ENCODE results near the gene TMEM243. TPM values are rescaled to one million over a fixed set of nuclear protein-coding genes. Genes with fewer than 3 reads are reported as not detected.

The TMEM243 gene
- total and polyA plus RNA-seq, 10 of the 15 experiments (the other 5 are each of a cell fraction or from before 2014, with no cell fraction given): 47.8 to 170 (median 77.9) TPM

DNA sequence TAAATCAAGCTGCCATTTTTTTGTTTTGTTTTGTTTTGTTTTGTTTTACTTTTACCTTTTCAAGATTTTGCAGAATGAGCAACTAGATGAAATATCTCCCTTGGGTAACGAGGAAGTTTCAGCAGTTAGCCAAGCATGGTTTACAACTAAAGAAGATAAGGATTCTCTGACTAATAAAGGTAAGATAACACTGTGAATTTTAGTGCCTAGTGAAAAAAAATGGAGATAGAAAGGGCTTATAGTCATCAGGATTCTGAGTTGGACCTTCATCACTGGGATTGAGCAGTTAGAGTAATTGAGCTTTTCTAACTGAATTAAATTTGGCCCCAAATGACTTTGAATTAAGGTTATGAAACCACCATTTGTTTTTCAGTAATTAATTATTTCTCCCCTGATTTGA is 46.1 kb downstream of the TMEM243 start (continued):
- TF ChIP-seq, protein P1, sequence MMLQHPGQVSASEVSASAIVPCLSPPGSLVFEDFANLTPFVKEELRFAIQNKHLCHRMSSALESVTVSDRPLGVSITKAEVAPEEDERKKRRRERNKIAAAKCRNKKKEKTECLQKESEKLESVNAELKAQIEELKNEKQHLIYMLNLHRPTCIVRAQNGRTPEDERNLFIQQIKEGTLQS (IDR thresholded peaks at IDR 0.05; ENCODE audit: borderline replicate concordance, extremely low read depth, low read depth, low read length): no peak
- no peak for TF ChIP-seq TBL1XR1 (IDR thresholded peaks at IDR 0.05; ENCODE audit: low read depth, low read length)
- no peak for TF ChIP-seq ASH2L (IDR thresholded peaks at IDR 0.05; ENCODE audit: borderline replicate concordance, low read depth)
- TF ChIP-seq BRCA1 (IDR thresholded peaks at IDR 0.05; ENCODE audit: low read depth, low read length): no peak
- no peak for TF ChIP-seq RELA (IDR thresholded peaks at IDR 0.05; ENCODE audit: borderline replicate concordance, partially characterized antibody)
- TF ChIP-seq SRF (IDR thresholded peaks at IDR 0.05; ENCODE audit: low read depth in 2 of 2, low read length in 2 of 2): no peak
- TF ChIP-seq, protein P2, sequence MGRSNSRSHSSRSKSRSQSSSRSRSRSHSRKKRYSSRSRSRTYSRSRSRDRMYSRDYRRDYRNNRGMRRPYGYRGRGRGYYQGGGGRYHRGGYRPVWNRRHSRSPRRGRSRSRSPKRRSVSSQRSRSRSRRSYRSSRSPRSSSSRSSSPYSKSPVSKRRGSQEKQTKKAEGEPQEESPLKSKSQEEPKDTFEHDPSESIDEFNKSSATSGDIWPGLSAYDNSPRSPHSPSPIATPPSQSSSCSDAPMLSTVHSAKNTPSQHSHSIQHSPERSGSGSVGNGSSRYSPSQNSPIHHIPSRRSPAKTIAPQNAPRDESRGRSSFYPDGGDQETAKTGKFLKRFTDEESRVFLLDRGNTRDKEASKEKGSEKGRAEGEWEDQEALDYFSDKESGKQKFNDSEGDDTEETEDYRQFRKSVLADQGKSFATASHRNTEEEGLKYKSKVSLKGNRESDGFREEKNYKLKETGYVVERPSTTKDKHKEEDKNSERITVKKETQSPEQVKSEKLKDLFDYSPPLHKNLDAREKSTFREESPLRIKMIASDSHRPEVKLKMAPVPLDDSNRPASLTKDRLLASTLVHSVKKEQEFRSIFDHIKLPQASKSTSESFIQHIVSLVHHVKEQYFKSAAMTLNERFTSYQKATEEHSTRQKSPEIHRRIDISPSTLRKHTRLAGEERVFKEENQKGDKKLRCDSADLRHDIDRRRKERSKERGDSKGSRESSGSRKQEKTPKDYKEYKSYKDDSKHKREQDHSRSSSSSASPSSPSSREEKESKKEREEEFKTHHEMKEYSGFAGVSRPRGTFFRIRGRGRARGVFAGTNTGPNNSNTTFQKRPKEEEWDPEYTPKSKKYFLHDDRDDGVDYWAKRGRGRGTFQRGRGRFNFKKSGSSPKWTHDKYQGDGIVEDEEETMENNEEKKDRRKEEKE (IDR thresholded peaks at IDR 0.05): no peak
- TF ChIP-seq HDGF (IDR thresholded peaks at IDR 0.05): no peak
- no peak for TF ChIP-seq ZBED1 (IDR thresholded peaks at IDR 0.05; ENCODE audit: borderline replicate concordance)
- TF ChIP-seq, protein P3, sequence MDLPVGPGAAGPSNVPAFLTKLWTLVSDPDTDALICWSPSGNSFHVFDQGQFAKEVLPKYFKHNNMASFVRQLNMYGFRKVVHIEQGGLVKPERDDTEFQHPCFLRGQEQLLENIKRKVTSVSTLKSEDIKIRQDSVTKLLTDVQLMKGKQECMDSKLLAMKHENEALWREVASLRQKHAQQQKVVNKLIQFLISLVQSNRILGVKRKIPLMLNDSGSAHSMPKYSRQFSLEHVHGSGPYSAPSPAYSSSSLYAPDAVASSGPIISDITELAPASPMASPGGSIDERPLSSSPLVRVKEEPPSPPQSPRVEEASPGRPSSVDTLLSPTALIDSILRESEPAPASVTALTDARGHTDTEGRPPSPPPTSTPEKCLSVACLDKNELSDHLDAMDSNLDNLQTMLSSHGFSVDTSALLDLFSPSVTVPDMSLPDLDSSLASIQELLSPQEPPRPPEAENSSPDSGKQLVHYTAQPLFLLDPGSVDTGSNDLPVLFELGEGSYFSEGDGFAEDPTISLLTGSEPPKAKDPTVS (IDR thresholded peaks at IDR 0.05; ENCODE audit: low read depth, low read length): no peak
- TF ChIP-seq KLF5 (IDR thresholded peaks at IDR 0.05; ENCODE audit: partially characterized antibody): no peak
- TF ChIP-seq IRF4 (IDR thresholded peaks at IDR 0.05; ENCODE audit: low read depth, low read length): no peak

Data from GM12878 (cell line).